KMS-11 (cell line): ENCODE data around the gene EIF4E.
"Not testable (repeated sequence)": the region's sequence is repeated elsewhere in the genome, so short reads cannot be mapped to it uniquely, and the experiment has no call there.

ENCODE experiments used
- H2AFZ ChIP-seq: fragments of 200-600 bp; sonication (generic); 2 replicates; pipeline ENCODE4 v1.6.1; 2016; ENCODE audit warnings: antibody characterized with exemption, mixed run types, low read depth
- H3K27ac ChIP-seq: fragments of 200-600 bp; sonication (generic); 2 replicates; pipeline ENCODE4 v1.6.1; 2016; ENCODE audit warnings: mild to moderate bottlenecking, mixed run types
- H3K27me3 ChIP-seq: fragments of 200-600 bp; sonication (generic); 2 replicates; pipeline ENCODE4 v1.6.1; 2017; ENCODE audit warnings: mild to moderate bottlenecking, low read depth, mixed run types, moderate library complexity; ENCODE audit not compliant: insufficient read depth
- H3K36me3 ChIP-seq: fragments of 200-600 bp; sonication (generic); 2 replicates; pipeline ENCODE4 v1.6.1; 2017; ENCODE audit warnings: mild to moderate bottlenecking, mixed run types; ENCODE audit not compliant: insufficient read depth
- H3K4me1 ChIP-seq: fragments of 200-600 bp; sonication (generic); 2 replicates; pipeline ENCODE4 v1.6.1; 2016; ENCODE audit warnings: mild to moderate bottlenecking, low read depth, mixed run types; ENCODE audit not compliant: poor library complexity, severe bottlenecking
- H3K4me2 ChIP-seq: fragments of 200-600 bp; sonication (generic); 2 replicates; pipeline ENCODE4 v1.7.0; 2016; ENCODE audit warnings: mild to moderate bottlenecking, mixed run types
- H3K4me3 ChIP-seq: fragments of 200-600 bp; sonication (generic); IDR thresholded peaks from 2 replicates; pipeline ENCODE4 v1.6.1; 2017; ENCODE audit warnings: low read depth, low read length, mixed read lengths; ENCODE audit not compliant: insufficient read depth
- H3K79me2 ChIP-seq: fragments of 200-600 bp; sonication (generic); 2 replicates; pipeline ENCODE4 v1.6.1; 2016; ENCODE audit warnings: low read depth, mixed run types; ENCODE audit not compliant: insufficient read depth
- H3K9ac ChIP-seq: fragments of 200-600 bp; sonication (generic); 2 replicates; pipeline ENCODE4 v1.6.1; 2016; ENCODE audit warnings: mild to moderate bottlenecking, mixed run types
- H4K20me1 ChIP-seq: fragments of 200-600 bp; sonication (generic); 2 replicates; pipeline ENCODE4 v1.6.1; 2016; ENCODE audit warnings: mild to moderate bottlenecking, mixed run types; ENCODE audit not compliant: insufficient read depth
- CTCF ChIP-seq: fragments of 200-600 bp; sonication (generic); conservative IDR thresholded peaks from 2 replicates; pipeline ENCODE4 v1.6.1; 2017; ENCODE audit warnings: low read depth, mild to moderate bottlenecking, antibody characterized with exemption, low read length, moderate library complexity, mixed read lengths

Gene EIF4E

GRCh38 chr4:98899277-98899676, 29.7 kb downstream of the EIF4E start:
- H3K27me3 ChIP-seq: no peaks in the 10 kb centered on the region
- H3K36me3 ChIP-seq: peaks cover 10% of the 10 kb centered on the region; the same call in 1 of the 2 replicates
- no peak overlapping the region for H3K4me3 ChIP-seq
- H2AFZ ChIP-seq: no peak overlapping the region
- no peak for TF ChIP-seq CTCF
- H3K27ac ChIP-seq: no peak overlapping the region
- peaks cover 91% of the 10 kb centered on the region for H3K79me2 ChIP-seq
- no peak overlapping the region for H3K4me2 ChIP-seq
- no peaks in the 10 kb centered on the region for H3K4me1 ChIP-seq
- H3K9ac ChIP-seq: no peak overlapping the region
- peaks cover 23% of the 10 kb centered on the region for H4K20me1 ChIP-seq

- Histone ChIP-seq H3K36me3 (peaks cover 27% of the 10 kb centered on the region; the same call in 1 of the 2 replicates), H3K27me3 (no peaks in the 10 kb centered on the region), H3K79me2 (peaks cover 72% of the 10 kb centered on the region), H4K20me1 (no peaks in the 10 kb centered on the region; the same call in 1 of the 2 replicates), H3K4me2 (no peak overlapping the region), H3K9ac (no peak overlapping the region), H3K27ac (no peak overlapping the region), H2AFZ (no peak overlapping the region), H3K4me3 (no peak overlapping the region), H3K4me1 (peaks cover 5% of the 10 kb centered on the region)
- TF ChIP-seq CTCF: no peak
Observed at GRCh38 chr4:98891478-98892337, 37.2 kb downstream of the EIF4E start.

GRCh38 chr4:98890702-98891455, 38.1 kb downstream of the EIF4E start:
- Histone ChIP-seq H3K4me2 (no peak overlapping the region), H3K27ac (no peak overlapping the region), H3K79me2 (peaks cover 66% of the 10 kb centered on the region), H2AFZ (no peak overlapping the region), H3K36me3 (peaks cover 27% of the 10 kb centered on the region; the same call in 1 of the 2 replicates), H3K27me3 (no peaks in the 10 kb centered on the region), H3K4me1 (peaks cover 5% of the 10 kb centered on the region), H3K9ac (no peak overlapping the region), H4K20me1 (peaks cover 2% of the 10 kb centered on the region; the same call in 1 of the 2 replicates), H3K4me3 (no peak overlapping the region)
- TF ChIP-seq CTCF: no peak

GRCh38 chr4:98887145-98887544, 41.8 kb downstream of the EIF4E start:
- no peak for TF ChIP-seq CTCF
- Histone ChIP-seq H4K20me1 (0 out of 2 replicates have a peak, but pooled peaks cover 7% of the 10 kb centered on the region), H3K27ac (no peak overlapping the region), H3K79me2 (peaks cover 31% of the 10 kb centered on the region; the same call in 1 of the 2 replicates), H3K4me1 (peaks cover 5% of the 10 kb centered on the region), H3K9ac (no peak overlapping the region), H2AFZ (no peak overlapping the region), H3K27me3 (no peaks in the 10 kb centered on the region), H3K36me3 (peaks cover 28% of the 10 kb centered on the region; the same call in 1 of the 2 replicates), H3K4me3 (no peak overlapping the region), H3K4me2 (no peak overlapping the region)

- Histone ChIP-seq H3K79me2 (peaks cover 27% of the 10 kb centered on the region; the same call in 1 of the 2 replicates), H3K36me3 (peaks cover 28% of the 10 kb centered on the region; the same call in 1 of the 2 replicates)
- not testable (repeated sequence) for H3K4me2 ChIP-seq, H2AFZ ChIP-seq, H3K27ac ChIP-seq, H4K20me1 ChIP-seq, H3K9ac ChIP-seq, H3K4me1 ChIP-seq, H3K4me3 ChIP-seq, H3K27me3 ChIP-seq
Observed at GRCh38 chr4:98886382-98886781, 42.6 kb downstream of the EIF4E start.

GRCh38 chr4:98880884-98881283, 48.0 kb downstream of the EIF4E start:
- not testable (repeated sequence) for H3K4me3 ChIP-seq, H3K9ac ChIP-seq, H3K27ac ChIP-seq, H4K20me1 ChIP-seq, H2AFZ ChIP-seq, H3K4me1 ChIP-seq, H3K4me2 ChIP-seq, H3K27me3 ChIP-seq, H3K79me2 ChIP-seq
- H3K36me3 ChIP-seq: peaks cover 10% of the 10 kb centered on the region; the same call in 1 of the 2 replicates
